ENCODE results near the gene SAMD15. TPM values are rescaled to one million over a fixed set of nuclear protein-coding genes. Genes with fewer than 3 reads are reported as not detected.

SAMD15 gene
- total and polyA plus RNA-seq, 4 donors, result 0.10 to 0.50 (median 0.19) TPM; not detected in 1

DNA sequence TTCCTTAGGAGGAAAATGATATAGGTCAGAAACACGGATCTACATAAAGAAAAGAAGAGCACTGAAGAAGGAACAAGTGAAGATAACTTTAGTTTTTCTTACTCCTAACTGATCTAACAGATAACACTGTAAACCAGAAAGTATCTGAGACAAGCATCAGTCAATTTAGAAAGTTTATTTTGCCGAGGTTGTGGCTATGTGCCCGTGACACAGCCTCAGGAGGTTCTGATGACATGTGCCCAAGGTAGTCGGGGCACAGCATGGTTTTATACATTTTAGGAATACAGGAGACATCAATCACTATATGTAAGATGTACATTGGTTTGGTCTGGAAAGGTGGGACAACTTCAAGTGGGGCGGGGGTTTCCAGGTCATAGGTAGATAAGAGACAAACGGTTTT is 23.0 kb downstream of the SAMD15 start (continued):
- TF ChIP-seq, protein P1, sequence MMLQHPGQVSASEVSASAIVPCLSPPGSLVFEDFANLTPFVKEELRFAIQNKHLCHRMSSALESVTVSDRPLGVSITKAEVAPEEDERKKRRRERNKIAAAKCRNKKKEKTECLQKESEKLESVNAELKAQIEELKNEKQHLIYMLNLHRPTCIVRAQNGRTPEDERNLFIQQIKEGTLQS (IDR thresholded peaks at IDR 0.05), result no peak
- TF ChIP-seq RXRA (IDR thresholded peaks at IDR 0.05), result no peak

DNA sequence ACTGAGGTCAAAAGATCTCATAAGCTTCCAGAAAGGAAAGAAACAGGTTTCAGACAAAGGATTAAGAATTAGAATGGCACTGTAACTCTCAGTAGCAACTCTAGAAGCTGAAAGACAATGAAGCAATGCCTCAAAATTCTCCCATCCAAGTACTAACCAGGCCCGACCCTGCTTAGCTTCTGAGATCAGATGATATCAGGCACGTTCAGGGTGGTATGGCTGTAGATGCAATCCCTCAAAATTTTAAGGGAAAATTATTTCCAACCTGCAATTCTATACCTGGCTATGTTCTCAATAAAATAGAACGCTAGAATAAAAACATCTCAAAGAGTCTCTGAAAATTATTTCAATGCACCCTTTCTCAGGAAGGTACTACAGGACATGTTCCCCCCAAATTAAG is 26.6 kb downstream of the SAMD15 start:
- Histone ChIP-seq H3K9me3 (ENCODE audit: control insufficient read depth in 4 of 4, low read length in 3 of 4) (no peaks in the 10 kb centered on the region), H3K36me3 (ENCODE audit: control insufficient read depth in 4 of 4, insufficient read depth in 3 of 4, low read depth in 1 of 4, low read length in 3 of 4) (no peaks in the 10 kb centered on the region), H3K9ac (ENCODE audit: low read depth in 1 of 2, low read length in 2 of 2) (no peak overlapping the region), H3K4me1 (ENCODE audit: control insufficient read depth in 4 of 4, insufficient read depth in 4 of 4, low read length in 3 of 4) (no peaks in the 10 kb centered on the region), H3K4me3 (ENCODE audit: low read depth in 1 of 3, low read length in 3 of 3) (no peak overlapping the region), H3K27me3 (ENCODE audit: control insufficient read depth in 4 of 4, insufficient read depth in 4 of 4, low read length in 3 of 4) (no peaks in the 10 kb centered on the region), H3K27ac (ENCODE audit: low read depth in 1 of 2, low read length in 2 of 2) (no peak overlapping the region)
- TF ChIP-seq HNF4G (IDR thresholded peaks at IDR 0.05) (no peak), YY1 (IDR thresholded peaks at IDR 0.05) (no peak), FOXA1 (IDR thresholded peaks at IDR 0.05) (no peak), FOXA2 (IDR thresholded peaks at IDR 0.05) (no peak), RAD21 (IDR thresholded peaks at IDR 0.05) (no peak), EGR1 (IDR thresholded peaks at IDR 0.05; ENCODE audit: low read depth in 2 of 2) (no peak), NR2F2 (IDR thresholded peaks at IDR 0.05) (no peak), RXRA (IDR thresholded peaks at IDR 0.05) (no peak)
- TF ChIP-seq, protein P2, sequence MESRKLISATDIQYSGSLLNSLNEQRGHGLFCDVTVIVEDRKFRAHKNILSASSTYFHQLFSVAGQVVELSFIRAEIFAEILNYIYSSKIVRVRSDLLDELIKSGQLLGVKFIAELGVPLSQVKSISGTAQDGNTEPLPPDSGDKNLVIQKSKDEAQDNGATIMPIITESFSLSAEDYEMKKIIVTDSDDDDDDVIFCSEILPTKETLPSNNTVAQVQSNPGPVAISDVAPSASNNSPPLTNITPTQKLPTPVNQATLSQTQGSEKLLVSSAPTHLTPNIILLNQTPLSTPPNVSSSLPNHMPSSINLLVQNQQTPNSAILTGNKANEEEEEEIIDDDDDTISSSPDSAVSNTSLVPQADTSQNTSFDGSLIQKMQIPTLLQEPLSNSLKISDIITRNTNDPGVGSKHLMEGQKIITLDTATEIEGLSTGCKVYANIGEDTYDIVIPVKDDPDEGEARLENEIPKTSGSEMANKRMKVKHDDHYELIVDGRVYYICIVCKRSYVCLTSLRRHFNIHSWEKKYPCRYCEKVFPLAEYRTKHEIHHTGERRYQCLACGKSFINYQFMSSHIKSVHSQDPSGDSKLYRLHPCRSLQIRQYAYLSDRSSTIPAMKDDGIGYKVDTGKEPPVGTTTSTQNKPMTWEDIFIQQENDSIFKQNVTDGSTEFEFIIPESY (IDR thresholded peaks at IDR 0.05), result no peak
- TF ChIP-seq, protein P3, sequence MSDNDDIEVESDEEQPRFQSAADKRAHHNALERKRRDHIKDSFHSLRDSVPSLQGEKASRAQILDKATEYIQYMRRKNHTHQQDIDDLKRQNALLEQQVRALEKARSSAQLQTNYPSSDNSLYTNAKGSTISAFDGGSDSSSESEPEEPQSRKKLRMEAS (IDR thresholded peaks at IDR 0.05), result no peak
- TF ChIP-seq, protein P4, sequence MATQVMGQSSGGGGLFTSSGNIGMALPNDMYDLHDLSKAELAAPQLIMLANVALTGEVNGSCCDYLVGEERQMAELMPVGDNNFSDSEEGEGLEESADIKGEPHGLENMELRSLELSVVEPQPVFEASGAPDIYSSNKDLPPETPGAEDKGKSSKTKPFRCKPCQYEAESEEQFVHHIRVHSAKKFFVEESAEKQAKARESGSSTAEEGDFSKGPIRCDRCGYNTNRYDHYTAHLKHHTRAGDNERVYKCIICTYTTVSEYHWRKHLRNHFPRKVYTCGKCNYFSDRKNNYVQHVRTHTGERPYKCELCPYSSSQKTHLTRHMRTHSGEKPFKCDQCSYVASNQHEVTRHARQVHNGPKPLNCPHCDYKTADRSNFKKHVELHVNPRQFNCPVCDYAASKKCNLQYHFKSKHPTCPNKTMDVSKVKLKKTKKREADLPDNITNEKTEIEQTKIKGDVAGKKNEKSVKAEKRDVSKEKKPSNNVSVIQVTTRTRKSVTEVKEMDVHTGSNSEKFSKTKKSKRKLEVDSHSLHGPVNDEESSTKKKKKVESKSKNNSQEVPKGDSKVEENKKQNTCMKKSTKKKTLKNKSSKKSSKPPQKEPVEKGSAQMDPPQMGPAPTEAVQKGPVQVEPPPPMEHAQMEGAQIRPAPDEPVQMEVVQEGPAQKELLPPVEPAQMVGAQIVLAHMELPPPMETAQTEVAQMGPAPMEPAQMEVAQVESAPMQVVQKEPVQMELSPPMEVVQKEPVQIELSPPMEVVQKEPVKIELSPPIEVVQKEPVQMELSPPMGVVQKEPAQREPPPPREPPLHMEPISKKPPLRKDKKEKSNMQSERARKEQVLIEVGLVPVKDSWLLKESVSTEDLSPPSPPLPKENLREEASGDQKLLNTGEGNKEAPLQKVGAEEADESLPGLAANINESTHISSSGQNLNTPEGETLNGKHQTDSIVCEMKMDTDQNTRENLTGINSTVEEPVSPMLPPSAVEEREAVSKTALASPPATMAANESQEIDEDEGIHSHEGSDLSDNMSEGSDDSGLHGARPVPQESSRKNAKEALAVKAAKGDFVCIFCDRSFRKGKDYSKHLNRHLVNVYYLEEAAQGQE (IDR thresholded peaks at IDR 0.05), result no peak
- TF ChIP-seq, protein P1 (IDR thresholded peaks at IDR 0.05), result no peak
- TF ChIP-seq, protein P5, sequence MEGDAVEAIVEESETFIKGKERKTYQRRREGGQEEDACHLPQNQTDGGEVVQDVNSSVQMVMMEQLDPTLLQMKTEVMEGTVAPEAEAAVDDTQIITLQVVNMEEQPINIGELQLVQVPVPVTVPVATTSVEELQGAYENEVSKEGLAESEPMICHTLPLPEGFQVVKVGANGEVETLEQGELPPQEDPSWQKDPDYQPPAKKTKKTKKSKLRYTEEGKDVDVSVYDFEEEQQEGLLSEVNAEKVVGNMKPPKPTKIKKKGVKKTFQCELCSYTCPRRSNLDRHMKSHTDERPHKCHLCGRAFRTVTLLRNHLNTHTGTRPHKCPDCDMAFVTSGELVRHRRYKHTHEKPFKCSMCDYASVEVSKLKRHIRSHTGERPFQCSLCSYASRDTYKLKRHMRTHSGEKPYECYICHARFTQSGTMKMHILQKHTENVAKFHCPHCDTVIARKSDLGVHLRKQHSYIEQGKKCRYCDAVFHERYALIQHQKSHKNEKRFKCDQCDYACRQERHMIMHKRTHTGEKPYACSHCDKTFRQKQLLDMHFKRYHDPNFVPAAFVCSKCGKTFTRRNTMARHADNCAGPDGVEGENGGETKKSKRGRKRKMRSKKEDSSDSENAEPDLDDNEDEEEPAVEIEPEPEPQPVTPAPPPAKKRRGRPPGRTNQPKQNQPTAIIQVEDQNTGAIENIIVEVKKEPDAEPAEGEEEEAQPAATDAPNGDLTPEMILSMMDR (IDR thresholded peaks at IDR 0.05; ENCODE audit: low read depth, low read length, missing input control), result no peak
- DNase-seq (ENCODE audit: low spot score), result no peak
- 92% methylated on average over 3 of the region's 3 CpGs for WGBS
